ENCODE data around the gene LOXL4.

Gene LOXL4

DNA sequence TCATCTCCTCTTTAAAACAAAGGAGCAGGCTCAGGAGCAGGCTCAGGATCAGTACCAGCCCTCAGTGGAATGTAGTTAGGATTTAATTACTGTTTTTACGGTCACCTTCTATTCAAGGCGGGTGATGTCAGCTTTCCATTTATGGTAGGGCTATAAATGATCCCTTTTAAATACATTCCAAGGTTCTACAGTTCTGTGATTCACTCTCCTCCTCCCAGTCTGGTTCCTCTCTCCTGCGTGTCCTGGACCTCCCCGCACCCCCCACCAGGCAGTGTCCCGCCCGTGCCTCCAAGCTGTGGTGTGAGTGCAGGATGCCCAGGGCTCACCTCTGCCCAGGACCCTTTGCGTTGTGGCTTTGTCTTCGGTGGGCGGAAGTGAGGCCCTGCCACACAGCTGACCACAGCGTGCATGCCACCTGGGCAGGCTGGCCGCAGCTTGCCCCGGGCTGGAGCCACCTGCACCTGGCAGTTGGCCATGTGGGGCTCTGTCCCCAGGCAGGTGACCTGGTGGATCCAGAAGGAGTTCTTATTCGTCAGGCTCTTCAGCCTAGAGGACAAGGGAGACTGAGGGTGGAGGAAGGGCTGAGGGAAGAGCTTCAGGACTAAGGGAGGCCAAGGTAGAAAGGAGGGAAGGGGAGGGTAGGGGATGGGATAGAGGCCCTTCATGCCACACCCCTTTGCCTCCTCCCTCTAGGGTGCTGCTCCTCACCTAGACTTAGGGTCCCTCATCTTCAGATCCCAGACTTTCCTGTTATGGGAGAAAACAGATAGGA, 9.1 kb downstream of the LOXL4 start:
- no peak overlapping the region for H3K27ac ChIP-seq
- TF ChIP-seq, protein P1, sequence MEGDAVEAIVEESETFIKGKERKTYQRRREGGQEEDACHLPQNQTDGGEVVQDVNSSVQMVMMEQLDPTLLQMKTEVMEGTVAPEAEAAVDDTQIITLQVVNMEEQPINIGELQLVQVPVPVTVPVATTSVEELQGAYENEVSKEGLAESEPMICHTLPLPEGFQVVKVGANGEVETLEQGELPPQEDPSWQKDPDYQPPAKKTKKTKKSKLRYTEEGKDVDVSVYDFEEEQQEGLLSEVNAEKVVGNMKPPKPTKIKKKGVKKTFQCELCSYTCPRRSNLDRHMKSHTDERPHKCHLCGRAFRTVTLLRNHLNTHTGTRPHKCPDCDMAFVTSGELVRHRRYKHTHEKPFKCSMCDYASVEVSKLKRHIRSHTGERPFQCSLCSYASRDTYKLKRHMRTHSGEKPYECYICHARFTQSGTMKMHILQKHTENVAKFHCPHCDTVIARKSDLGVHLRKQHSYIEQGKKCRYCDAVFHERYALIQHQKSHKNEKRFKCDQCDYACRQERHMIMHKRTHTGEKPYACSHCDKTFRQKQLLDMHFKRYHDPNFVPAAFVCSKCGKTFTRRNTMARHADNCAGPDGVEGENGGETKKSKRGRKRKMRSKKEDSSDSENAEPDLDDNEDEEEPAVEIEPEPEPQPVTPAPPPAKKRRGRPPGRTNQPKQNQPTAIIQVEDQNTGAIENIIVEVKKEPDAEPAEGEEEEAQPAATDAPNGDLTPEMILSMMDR (conservative IDR thresholded peaks at IDR 0.05), result no peak

GRCh38 chr10:98257961-98258360, 10.0 kb downstream of the LOXL4 start:
- TF ChIP-seq, protein P1 (conservative IDR thresholded peaks at IDR 0.05), result no peak
- no peak overlapping the region for H3K27ac ChIP-seq

GRCh38 chr10:98257198-98257597, 10.8 kb downstream of the LOXL4 start:
- TF ChIP-seq, protein P1 (conservative IDR thresholded peaks at IDR 0.05), result no peak
- H3K27ac ChIP-seq, result no peak overlapping the region

DNA sequence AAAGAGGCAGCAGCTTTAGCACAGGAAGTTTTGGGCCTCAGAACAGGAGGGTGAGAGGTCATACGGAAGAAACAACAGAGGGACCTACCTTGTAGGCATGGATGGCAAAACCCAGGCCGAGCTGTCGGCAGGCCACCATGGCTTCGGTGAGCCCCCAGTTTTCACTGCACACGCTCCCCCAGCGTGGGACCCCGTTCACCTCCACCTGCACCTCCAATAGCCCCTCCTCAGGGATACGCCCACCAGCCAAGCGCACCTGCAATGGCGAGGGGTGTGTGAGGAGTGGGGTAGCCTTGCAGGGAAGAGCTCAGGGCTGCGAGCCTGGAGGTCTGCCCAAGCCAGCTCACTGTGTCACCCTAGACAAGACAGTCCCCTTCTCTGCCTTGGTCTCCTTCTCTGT, 11.3 kb downstream of the LOXL4 start:
- H3K27ac ChIP-seq, result no peak overlapping the region
- TF ChIP-seq, protein P1 (conservative IDR thresholded peaks at IDR 0.05), result no peak

DNA sequence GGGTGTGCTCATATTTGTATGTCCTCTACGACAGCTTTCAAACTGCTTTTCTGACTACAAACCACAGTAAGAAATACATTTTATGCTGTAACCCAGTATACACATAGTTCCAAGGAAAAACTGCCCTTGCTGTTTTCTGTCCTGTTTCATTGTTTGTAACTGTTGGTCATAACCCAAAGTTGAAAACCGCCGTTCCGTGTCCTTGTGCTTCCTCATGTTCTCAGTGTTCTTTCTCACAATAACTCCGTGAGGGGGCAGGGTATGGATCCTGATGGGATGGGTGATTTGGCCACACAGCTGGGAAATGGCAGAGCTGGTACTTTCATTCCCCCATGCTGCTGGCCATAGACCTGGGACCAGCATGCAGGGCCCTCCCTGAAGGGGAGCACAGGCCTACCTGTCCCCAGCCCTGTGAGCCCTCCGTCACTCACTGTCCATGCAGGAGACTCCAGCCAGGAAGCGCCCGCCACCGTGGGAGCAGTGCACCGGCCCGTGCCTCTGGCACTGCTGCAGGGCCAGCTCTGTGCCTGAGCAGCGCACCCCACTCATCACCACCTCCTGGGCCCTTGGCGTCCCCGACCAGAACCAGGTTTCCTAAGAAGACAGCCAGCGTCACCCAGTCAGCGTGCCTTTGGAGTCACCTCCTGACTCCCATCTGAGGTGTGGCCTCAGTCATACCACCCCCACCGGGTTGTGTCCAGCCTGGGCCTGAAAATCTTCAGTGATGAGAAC, 12.7 kb downstream of the LOXL4 start:
- peak overlapping the region; percentile 69 for H3K27ac ChIP-seq
- TF ChIP-seq, protein P1 (conservative IDR thresholded peaks at IDR 0.05), result no peak

DNA sequence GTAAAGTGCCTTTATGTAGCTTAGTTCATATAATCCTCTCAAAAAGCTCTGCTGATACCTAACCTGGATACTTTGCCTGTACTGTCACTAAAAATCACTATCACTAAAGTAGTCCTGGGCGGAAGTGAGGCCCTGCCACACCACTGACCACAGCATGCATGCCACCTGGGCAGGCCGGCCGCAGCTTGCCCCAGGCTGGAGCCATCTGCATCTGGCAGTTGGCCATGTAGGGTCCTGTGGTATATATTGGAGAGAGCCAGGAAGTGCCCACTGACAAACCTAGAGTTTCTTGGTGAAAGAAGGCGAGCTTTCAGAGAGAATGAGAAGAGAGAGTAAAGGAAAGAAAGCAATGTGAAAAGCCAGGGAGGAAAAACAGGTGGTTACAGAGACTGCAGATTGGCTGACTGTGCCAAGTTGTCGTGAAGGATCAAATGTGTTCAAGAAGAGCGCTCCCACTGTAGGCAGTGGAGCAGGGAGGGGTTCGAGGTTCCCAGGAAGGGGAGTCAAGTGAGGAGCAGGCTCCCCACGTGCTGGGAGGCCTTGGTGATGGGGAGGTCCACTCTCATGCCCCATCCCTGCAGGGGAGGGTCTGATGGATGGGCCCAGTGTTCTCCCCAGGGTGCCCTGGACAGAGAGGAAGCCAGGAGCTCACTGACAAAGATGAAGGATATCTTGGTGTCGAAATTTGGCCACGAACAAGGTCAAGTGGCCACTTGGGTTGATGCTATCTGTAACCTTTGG, 13.6 kb downstream of the LOXL4 start:
- peak overlapping the region; percentile 69 for H3K27ac ChIP-seq
- TF ChIP-seq, protein P1 (conservative IDR thresholded peaks at IDR 0.05), result no peak

GRCh38 chr10:98253499-98253898, 14.5 kb downstream of the LOXL4 start:
- TF ChIP-seq, protein P1 (conservative IDR thresholded peaks at IDR 0.05), result no peak
- peak overlapping the region; percentile 69 for H3K27ac ChIP-seq

Data from VCaP (cell line).